HUES64 (cell line): ENCODE data around the gene RNF208.
"Not testable (repeated sequence)": the region's sequence is repeated elsewhere in the genome, so short reads cannot be mapped to it uniquely, and the experiment has no call there.

ENCODE experiments used
- H3K27ac ChIP-seq: 2 replicates; pipeline ENCODE4 v1.7.0; 2013; ENCODE audit warnings: low read depth, low read length, inconsistent platforms
- H3K27me3 ChIP-seq: 2 replicates; pipeline ENCODE4 v1.6.1; 2013; ENCODE audit warnings: mild to moderate bottlenecking, low read length; ENCODE audit not compliant: insufficient read depth
- H3K36me3 ChIP-seq: 2 replicates; pipeline ENCODE4 v1.6.1; 2013; ENCODE audit warnings: mild to moderate bottlenecking, low read length; ENCODE audit not compliant: insufficient read depth
- H3K4me1 ChIP-seq: 2 replicates; pipeline ENCODE4 v1.6.1; 2013; ENCODE audit warnings: mild to moderate bottlenecking, low read length, moderate library complexity; ENCODE audit not compliant: insufficient read depth
- H3K4me3 ChIP-seq: 2 replicates; pipeline ENCODE4 v1.5.1; 2013; ENCODE audit warnings: mild to moderate bottlenecking, low read length, moderate library complexity
- H3K9ac ChIP-seq: 2 replicates; pipeline ENCODE4 v1.6.1; 2013; ENCODE audit warnings: mild to moderate bottlenecking, low read depth, low read length
- H3K9me3 ChIP-seq: 2 replicates; pipeline ENCODE4 v1.6.1; 2013; ENCODE audit warnings: low read depth, low read length; ENCODE audit not compliant: insufficient read depth
- WGBS: fragments of 150-250, 120-280 bp; methylation state at CpG from one replicate; pipeline ENCODE4 v1.1.7; 2013; ENCODE audit warnings: missing lambda C conversion rate; 5-methylcytosine and 5-hydroxymethylcytosine counted together

Gene RNF208

GRCh38 chr9:137243626-137244485 is 21.8 kb upstream of the RNF208 start:
- Histone ChIP-seq H3K36me3 (peaks cover 22% of the 10 kb centered on the region), H3K4me1 (peaks cover 14% of the 10 kb centered on the region), H3K9me3 (no peaks in the 10 kb centered on the region), H3K27me3 (no peaks in the 10 kb centered on the region), H3K27ac (peak overlapping the region; percentile 18; the same call in 1 of the 2 replicates), H3K4me3 (peak overlapping the region; percentile 9; the same call in 1 of the 2 replicates), H3K9ac (peak overlapping the region; percentile 18; the same call in 1 of the 2 replicates)
- 61% methylated on average over 15 of the region's 15 CpGs for WGBS

GRCh38 chr9:137243266-137243625 is 21.2 kb upstream of the RNF208 start:
- not testable (repeated sequence) for H3K27me3 ChIP-seq, H3K27ac ChIP-seq, H3K9ac ChIP-seq, H3K9me3 ChIP-seq
- Histone ChIP-seq H3K4me1 (peaks cover 14% of the 10 kb centered on the region), H3K36me3 (peaks cover 22% of the 10 kb centered on the region), H3K4me3 (peak overlapping the region; percentile 9; the same call in 1 of the 2 replicates)
- 95% methylated on average over 18 of the region's 18 CpGs for WGBS

- Histone ChIP-seq H3K4me1 (peaks cover 14% of the 10 kb centered on the region), H3K9me3 (no peaks in the 10 kb centered on the region), H3K27ac (no peak overlapping the region), H3K4me3 (peak overlapping the region; percentile 81), H3K36me3 (peaks cover 22% of the 10 kb centered on the region), H3K9ac (peak overlapping the region; percentile 82), H3K27me3 (no peaks in the 10 kb centered on the region)
- WGBS, result 85% methylated on average over 36 of the region's 36 CpGs
These were observed 20.5 kb upstream of the RNF208 start for GRCh38 chr9:137242269-137243203.

- Histone ChIP-seq H3K27me3 (no peaks in the 10 kb centered on the region), H3K4me3 (peak overlapping the region; percentile 81), H3K4me1 (peaks cover 19% of the 10 kb centered on the region), H3K36me3 (peaks cover 22% of the 10 kb centered on the region), H3K9me3 (no peaks in the 10 kb centered on the region), H3K9ac (peak overlapping the region; percentile 82), H3K27ac (peak overlapping the region; percentile 61; the same call in 1 of the 2 replicates)
- 2% methylated on average over 83 of the region's 83 CpGs for WGBS
These were observed 19.6 kb upstream of the RNF208 start for GRCh38 chr9:137241490-137242268.

GRCh38 chr9:137240841-137241489 is 18.9 kb upstream of the RNF208 start, which contains the start of gene TUBB4B:
Gene TUBB4B, plus strand, starts transcription at chr9:137241287. Its CDS starts 74 bp downstream, at chr9:137241361.
- WGBS, result under 1% methylated on average over 67 of the region's 67 CpGs
- Histone ChIP-seq H3K36me3 (peaks cover 22% of the 10 kb centered on the region), H3K27ac (peak within 1 kb of the TSS; percentile 95), H3K4me3 (peak within 1 kb of the TSS; percentile 83), H3K4me1 (peaks cover 20% of the 10 kb centered on the region), H3K9ac (peak within 1 kb of the TSS; percentile 89), H3K27me3 (no peaks in the 10 kb centered on the region), H3K9me3 (no peaks in the 10 kb centered on the region)

- under 1% methylated on average over 58 of the region's 58 CpGs for WGBS
- Histone ChIP-seq H3K4me1 (peaks cover 20% of the 10 kb centered on the region), H3K27me3 (no peaks in the 10 kb centered on the region), H3K9ac (peak overlapping the region; percentile 89), H3K9me3 (no peaks in the 10 kb centered on the region), H3K4me3 (peak overlapping the region; percentile 83), H3K27ac (peak overlapping the region; percentile 95), H3K36me3 (peaks cover 22% of the 10 kb centered on the region)
These were observed 18.3 kb upstream of the RNF208 start for GRCh38 chr9:137240318-137240840.

- H3K4me1 ChIP-seq, result peaks cover 20% of the 10 kb centered on the region
- not testable (repeated sequence) for H3K9me3 ChIP-seq, H3K27me3 ChIP-seq
- H3K9ac ChIP-seq, result peak overlapping the region; percentile 89
- H3K4me3 ChIP-seq, result peak overlapping the region; percentile 83
- H3K27ac ChIP-seq, result peak overlapping the region; percentile 95
- 69% methylated on average over 23 of the region's 27 CpGs for WGBS
- H3K36me3 ChIP-seq, result peaks cover 22% of the 10 kb centered on the region
These were observed 17.6 kb upstream of the RNF208 start for GRCh38 chr9:137239541-137240200.

GRCh38 chr9:137237759-137238726 is 16.0 kb upstream of the RNF208 start:
- H3K9me3 ChIP-seq, result no peaks in the 10 kb centered on the region
- H3K36me3 ChIP-seq, result peaks cover 12% of the 10 kb centered on the region
- H3K9ac ChIP-seq, result no peak overlapping the region
- H3K4me1 ChIP-seq, result peaks cover 10% of the 10 kb centered on the region
- WGBS, result 76% methylated on average over 13 of the region's 13 CpGs
- no peak overlapping the region for H3K4me3 ChIP-seq
- no peaks in the 10 kb centered on the region for H3K27me3 ChIP-seq
- H3K27ac ChIP-seq, result no peak overlapping the region

- no peak overlapping the region for H3K4me3 ChIP-seq
- H3K4me1 ChIP-seq, result peaks cover 6% of the 10 kb centered on the region
- H3K9ac ChIP-seq, result no peak overlapping the region
- no peaks in the 10 kb centered on the region for H3K9me3 ChIP-seq
- no peak overlapping the region for H3K27ac ChIP-seq
- 63% methylated on average over 11 of the region's 11 CpGs for WGBS
- H3K36me3 ChIP-seq, result peaks cover 2% of the 10 kb centered on the region
- no peaks in the 10 kb centered on the region for H3K27me3 ChIP-seq
These were observed 14.9 kb upstream of the RNF208 start for GRCh38 chr9:137236936-137237421.
